ENCODE data around the gene HOPX.
A peak's percentile ranks its signal among the peaks of the same experiment; 100 is the strongest.
"Not testable (repeated sequence)": the region's sequence is repeated elsewhere in the genome, so short reads cannot be mapped to it uniquely, and the experiment has no call there.

The HOPX gene

DNA sequence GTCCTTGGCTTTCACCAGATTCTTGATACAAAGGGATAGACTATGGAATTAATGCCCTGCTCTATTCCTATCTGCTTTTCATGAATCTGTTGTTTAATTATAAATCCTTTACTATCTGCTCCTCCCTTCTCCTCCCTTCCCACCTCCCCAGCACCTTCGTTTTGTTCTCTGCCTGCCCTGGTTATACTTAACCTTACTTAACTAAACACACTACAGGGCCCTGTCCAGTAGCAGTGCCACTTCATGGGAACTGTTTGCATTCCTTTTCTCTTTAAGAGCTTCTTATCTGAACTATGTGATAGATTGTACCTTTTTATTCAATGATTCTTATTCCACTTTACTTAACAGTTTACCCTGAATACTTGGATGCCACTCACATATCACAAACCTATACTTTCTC is 830 bp downstream of the HOPX start:
- TF ChIP-seq, protein P1, sequence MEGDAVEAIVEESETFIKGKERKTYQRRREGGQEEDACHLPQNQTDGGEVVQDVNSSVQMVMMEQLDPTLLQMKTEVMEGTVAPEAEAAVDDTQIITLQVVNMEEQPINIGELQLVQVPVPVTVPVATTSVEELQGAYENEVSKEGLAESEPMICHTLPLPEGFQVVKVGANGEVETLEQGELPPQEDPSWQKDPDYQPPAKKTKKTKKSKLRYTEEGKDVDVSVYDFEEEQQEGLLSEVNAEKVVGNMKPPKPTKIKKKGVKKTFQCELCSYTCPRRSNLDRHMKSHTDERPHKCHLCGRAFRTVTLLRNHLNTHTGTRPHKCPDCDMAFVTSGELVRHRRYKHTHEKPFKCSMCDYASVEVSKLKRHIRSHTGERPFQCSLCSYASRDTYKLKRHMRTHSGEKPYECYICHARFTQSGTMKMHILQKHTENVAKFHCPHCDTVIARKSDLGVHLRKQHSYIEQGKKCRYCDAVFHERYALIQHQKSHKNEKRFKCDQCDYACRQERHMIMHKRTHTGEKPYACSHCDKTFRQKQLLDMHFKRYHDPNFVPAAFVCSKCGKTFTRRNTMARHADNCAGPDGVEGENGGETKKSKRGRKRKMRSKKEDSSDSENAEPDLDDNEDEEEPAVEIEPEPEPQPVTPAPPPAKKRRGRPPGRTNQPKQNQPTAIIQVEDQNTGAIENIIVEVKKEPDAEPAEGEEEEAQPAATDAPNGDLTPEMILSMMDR (conservative IDR thresholded peaks at IDR 0.05; ENCODE audit: low read depth, low read length), result no peak
- no peak for DNase-seq (ENCODE audit: low read depth)
- H3K4me3 ChIP-seq (ENCODE audit: low read depth, low read length), result no peak overlapping the region

DNA sequence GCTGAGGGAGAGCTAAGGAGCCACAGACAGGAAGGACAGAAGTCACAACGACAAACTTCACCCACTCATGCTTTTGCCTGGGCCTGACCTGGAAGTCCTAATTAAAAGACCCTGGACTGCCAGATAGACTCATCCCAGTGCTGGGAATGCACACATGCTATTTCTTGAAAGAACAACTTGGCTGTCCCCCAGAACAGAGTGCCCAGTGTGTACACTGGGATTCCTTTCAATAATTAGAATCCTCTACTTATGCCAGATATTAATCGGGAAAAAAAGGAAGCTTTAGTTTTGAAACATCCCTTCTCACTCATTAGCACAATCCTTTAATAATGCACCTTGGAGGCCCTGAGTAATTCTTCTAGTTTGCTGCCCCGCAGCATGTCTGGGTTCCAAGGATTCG is 3.4 kb downstream of the HOPX start:
- DNase-seq (ENCODE audit: low read depth), result no peak
- TF ChIP-seq, protein P1 (conservative IDR thresholded peaks at IDR 0.05; ENCODE audit: low read depth, low read length), result no peak
- H3K4me3 ChIP-seq (ENCODE audit: low read depth, low read length), result no peak overlapping the region

DNA sequence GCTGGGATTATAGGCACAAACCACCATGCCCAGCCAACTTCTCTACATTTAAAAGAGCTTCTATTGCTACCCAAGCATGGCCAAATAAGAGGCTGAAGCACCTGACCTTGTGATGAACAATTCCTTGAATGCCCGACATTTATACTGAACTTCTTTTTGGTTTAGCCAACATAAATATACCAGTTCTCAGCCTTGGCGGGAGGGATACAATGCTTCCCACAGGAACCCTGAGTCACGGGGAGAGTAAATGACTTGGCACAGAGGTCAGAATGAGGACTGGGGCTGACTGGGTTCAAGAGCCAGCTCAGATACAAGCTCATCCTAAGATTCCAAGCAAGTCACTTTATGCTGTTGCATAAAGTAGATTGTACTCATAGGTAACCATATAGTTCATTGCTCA is 6.1 kb downstream of the HOPX start:
- H3K4me3 ChIP-seq (ENCODE audit: low read depth, low read length), result no peak overlapping the region
- TF ChIP-seq, protein P1 (conservative IDR thresholded peaks at IDR 0.05; ENCODE audit: low read depth, low read length), result no peak
- no peak for DNase-seq (ENCODE audit: low read depth)

- no peak overlapping the region for H3K4me3 ChIP-seq (ENCODE audit: low read depth, low read length)
- no peak for DNase-seq (ENCODE audit: low read depth)
- TF ChIP-seq, protein P1 (conservative IDR thresholded peaks at IDR 0.05; ENCODE audit: low read depth, low read length), result no peak
Measured at GRCh38 chr4:56671860-56672259, 9.2 kb downstream of the HOPX start.

DNA sequence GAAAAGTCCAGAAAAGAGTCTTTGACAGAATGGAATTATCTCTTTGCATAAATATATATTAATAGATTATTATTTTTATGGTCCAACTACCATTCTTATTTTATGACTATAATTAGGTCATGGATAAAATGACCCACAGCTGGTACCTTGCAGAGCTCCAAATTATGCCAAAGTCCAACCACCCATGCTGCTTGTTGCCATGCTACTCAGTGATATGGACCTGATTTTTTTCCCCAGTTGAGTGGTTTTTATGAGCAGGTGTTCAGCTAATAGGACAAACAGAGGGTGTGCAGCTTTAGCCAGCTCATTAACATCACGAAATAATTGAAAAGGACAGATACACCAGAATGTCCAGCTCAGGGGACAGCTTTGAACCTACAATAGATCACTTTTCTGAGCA is 9.7 kb downstream of the HOPX start:
- no peak for DNase-seq (ENCODE audit: low read depth)
- TF ChIP-seq, protein P1 (conservative IDR thresholded peaks at IDR 0.05; ENCODE audit: low read depth, low read length), result no peak
- no peak overlapping the region for H3K4me3 ChIP-seq (ENCODE audit: low read depth, low read length)

GRCh38 chr4:56668267-56668666 is 12.8 kb downstream of the HOPX start:
- no peak for DNase-seq (ENCODE audit: low read depth)
- no peak overlapping the region for H3K4me3 ChIP-seq (ENCODE audit: low read depth, low read length)
- TF ChIP-seq, protein P1 (conservative IDR thresholded peaks at IDR 0.05; ENCODE audit: low read depth, low read length), result peak; percentile 56

DNA sequence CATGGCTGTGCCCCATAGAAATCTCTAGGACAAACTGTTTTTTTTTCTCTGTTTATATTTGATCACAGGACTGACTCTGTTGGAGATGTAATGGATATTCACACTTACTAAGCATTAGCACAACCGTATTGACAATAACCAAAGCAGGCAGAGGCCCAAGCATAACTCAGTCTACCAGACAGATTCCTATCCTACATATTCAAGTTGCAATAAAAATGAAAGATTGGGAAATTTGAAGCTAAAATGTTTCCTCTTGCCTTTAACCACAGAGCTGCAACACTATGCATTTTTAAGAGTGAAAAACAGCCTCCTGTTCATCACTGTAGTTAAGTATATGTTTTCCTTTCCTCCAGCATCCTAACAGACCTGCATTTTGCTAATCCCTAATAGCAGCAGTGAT is 13.7 kb downstream of the HOPX start:
- not testable (repeated sequence) for H3K4me3 ChIP-seq (ENCODE audit: low read depth, low read length)
- peak; percentile 56 for DNase-seq (ENCODE audit: low read depth)

DNA sequence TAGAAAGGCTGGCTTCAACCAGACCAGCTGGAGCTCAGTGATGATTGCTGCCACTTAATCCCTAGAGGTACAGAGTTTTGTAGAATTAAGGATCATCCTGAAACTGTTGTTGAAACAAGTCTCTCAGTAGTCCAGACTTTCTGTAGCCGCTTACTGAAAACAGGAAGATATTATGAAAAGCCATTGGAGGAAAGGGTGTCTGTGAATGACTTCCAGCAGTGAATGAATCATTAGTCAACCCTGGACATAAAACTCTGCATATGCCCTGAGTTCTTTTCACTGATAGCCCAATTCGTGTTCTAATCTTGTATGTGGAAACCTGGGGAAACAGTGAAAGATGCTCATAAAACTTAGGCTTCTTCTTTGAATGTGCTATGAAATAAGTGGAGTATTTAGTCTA is 14.8 kb downstream of the HOPX start:
- peak; percentile 61 for DNase-seq (ENCODE audit: low read depth)
- TF ChIP-seq, protein P1 (conservative IDR thresholded peaks at IDR 0.05; ENCODE audit: low read depth, low read length), result no peak
- no peak overlapping the region for H3K4me3 ChIP-seq (ENCODE audit: low read depth, low read length)
